IMR-90 (cell line): ENCODE results near the gene MYH11. TPM values are rescaled to one million over a fixed set of nuclear protein-coding genes. Genes with fewer than 3 reads are reported as not detected.
"Not testable (repeated sequence)": the region's sequence is repeated elsewhere in the genome, so short reads cannot be mapped to it uniquely, and the experiment has no call there.

Source experiments
- ATAC-seq: fragments of 200-7000 bp; cut with Tn5 transposase; 2 replicates; pipeline ENCODE4 v1.9.1; 2020; ENCODE audit warnings: low read depth, mild to moderate bottlenecking, moderate library complexity
- BruUV-seq: library from RNA; stranded (reverse); fragments of 400-500 nt; replicated peaks from 2 replicates; lab custom pipeline; 2021; lab: Mats Ljungman, UMichigan
- CTCF ChIA-PET: fragments of 300-600 bp; formaldehyde crosslinking; extraction: SDS; loops from one replicate; lab custom pipeline; 2021; ENCODE audit warnings: antibody characterized with exemption; lab: Yijun Ruan, JAX
- POLR2A ChIA-PET: fragments of 300-600 bp; sonication (Branson Sonifier 250); formaldehyde crosslinking; loops from one replicate; lab custom pipeline; 2022; ENCODE audit warnings: antibody characterized with exemption; ENCODE audit not compliant: unreplicated experiment; lab: Charles Lee
- DNase-seq: peaks from one replicate; pipeline ENCODE4 v3.0.0; 2013
- H2AFZ ChIP-seq: replicated peaks from 2 replicates; pipeline ENCODE3; 2013; ENCODE audit warnings: low read length, mild to moderate bottlenecking; ENCODE audit not compliant: poor library complexity
- H2AK5ac ChIP-seq: 2 replicates; pipeline ENCODE4 v1.6.1; 2013; ENCODE audit warnings: low read depth, low read length, inconsistent platforms
- H2AK9ac ChIP-seq: replicated peaks from 2 replicates; pipeline ENCODE3; 2013; ENCODE audit warnings: mild to moderate bottlenecking, low read depth, low read length, moderate library complexity; ENCODE audit not compliant: poor library complexity
- H2BK120ac ChIP-seq: 2 replicates; pipeline ENCODE4 v1.6.1; 2013; ENCODE audit warnings: low read depth, low read length, inconsistent platforms
- H2BK15ac ChIP-seq: 3 replicates; pipeline ENCODE4 v1.6.1; 2013; ENCODE audit warnings: low read depth, low read length, inconsistent platforms
- H2BK20ac ChIP-seq: 2 replicates; pipeline ENCODE4 v1.6.1; 2013; ENCODE audit warnings: low read depth, mild to moderate bottlenecking, inconsistent platforms, low read length, moderate library complexity
- H2BK5ac ChIP-seq: 2 replicates; pipeline ENCODE4 v1.6.1; 2013; ENCODE audit warnings: mild to moderate bottlenecking, low read depth, low read length, inconsistent platforms; ENCODE audit not compliant: poor library complexity, severe bottlenecking
- H3K14ac ChIP-seq: replicated peaks from 2 replicates; pipeline ENCODE4 v1.6.1; 2013; ENCODE audit warnings: low read depth, low read length, inconsistent platforms
- H3K18ac ChIP-seq: 2 replicates; pipeline ENCODE4 v1.6.1; 2013; ENCODE audit warnings: low read depth, low read length, control low read depth
- H3K23ac ChIP-seq: 2 replicates; pipeline ENCODE4 v1.6.1; 2013; ENCODE audit warnings: low read depth, low read length, inconsistent platforms
- H3K27ac ChIP-seq: 2 replicates; pipeline ENCODE4 v1.5.1; 2013; ENCODE audit warnings: mild to moderate bottlenecking, control low read depth, low read length; ENCODE audit not compliant: insufficient read depth
- H3K27me3 ChIP-seq: 2 replicates; pipeline ENCODE4 v1.6.1; 2013; ENCODE audit warnings: low read length; ENCODE audit not compliant: control insufficient read depth, insufficient read depth
- H3K36me3 ChIP-seq: 2 replicates; pipeline ENCODE4 v1.6.1; 2013; ENCODE audit warnings: low read length, mixed read lengths; ENCODE audit not compliant: control insufficient read depth, insufficient read depth
- H3K4ac ChIP-seq: 2 replicates; pipeline ENCODE4 v1.6.1; 2013; ENCODE audit warnings: low read depth, low read length, inconsistent platforms
- H3K4me1 ChIP-seq: 2 replicates; pipeline ENCODE4 v1.6.1; 2013; ENCODE audit warnings: low read length, mixed read lengths; ENCODE audit not compliant: control insufficient read depth, insufficient read depth
- H3K4me2 ChIP-seq: 2 replicates; pipeline ENCODE4 v1.6.1; 2013; ENCODE audit warnings: low read depth, mild to moderate bottlenecking, control low read depth, low read length, moderate library complexity
- H3K4me3 ChIP-seq: 2 replicates; pipeline ENCODE4 v1.5.1; 2013; ENCODE audit warnings: low read depth, mild to moderate bottlenecking, control low read depth, low read length, moderate library complexity; ENCODE audit not compliant: insufficient read depth
- H3K56ac ChIP-seq: 2 replicates; pipeline ENCODE4 v1.6.1; 2013; ENCODE audit warnings: low read length, inconsistent platforms; ENCODE audit not compliant: insufficient read depth; ENCODE audit errors: extremely low read depth
- H3K79me1 ChIP-seq, 2 experiments: 2 replicates each; pipeline ENCODE4 v1.6.1; 2013; ENCODE audit warnings: low read length in 2 of 2, inconsistent platforms in 1 of 2, low read depth in 1 of 2
- H3K9ac ChIP-seq: 2 replicates; pipeline ENCODE4 v1.6.1; 2013; ENCODE audit warnings: low read depth, low read length, control low read depth
- H3K9me1 ChIP-seq: 2 replicates; pipeline ENCODE4 v1.6.1; 2013; ENCODE audit warnings: low read length, inconsistent platforms; ENCODE audit not compliant: insufficient read depth
- H3K9me3 ChIP-seq: 2 replicates; pipeline ENCODE4 v1.6.1; 2013; ENCODE audit warnings: low read length; ENCODE audit not compliant: control insufficient read depth, insufficient read depth
- H4K20me1 ChIP-seq: 2 replicates; pipeline ENCODE4 v1.6.1; 2013; ENCODE audit warnings: low read length, inconsistent platforms; ENCODE audit not compliant: insufficient read depth
- H4K5ac ChIP-seq: 2 replicates; pipeline ENCODE4 v1.6.1; 2013; ENCODE audit warnings: mild to moderate bottlenecking, low read depth, low read length, control low read depth
- H4K8ac ChIP-seq, 2 experiments: 2 replicates each; pipeline ENCODE4 v1.6.1; 2013; ENCODE audit warnings: low read depth in 2 of 2, low read length in 2 of 2, control low read depth in 1 of 2, inconsistent platforms in 1 of 2
- H4K91ac ChIP-seq: 2 replicates; pipeline ENCODE4 v1.6.1; 2013; ENCODE audit warnings: low read depth, low read length, inconsistent platforms; ENCODE audit not compliant: insufficient read depth
- WGBS, 2 experiments: methylation state at CpG; one replicate each; pipeline versions ENCODE4 v1.1.5 to v1.1.7; 2013; ENCODE audit warnings: missing lambda C conversion rate in 2 of 2; ENCODE audit not compliant: insufficient read length in 1 of 2; ENCODE audit errors: extremely low coverage in 2 of 2; 5-methylcytosine and 5-hydroxymethylcytosine counted together
- dilution Hi-C: fragments of 300-500 bp; cut with HindIII; formaldehyde crosslinking; loops from one replicate; pipeline ENCODE4 v1.14.3; 2018; ENCODE audit warnings: low sequenced_read_pairs; ENCODE audit not compliant: unreplicated experiment
- in situ Hi-C: fragments of 300-500 bp; cut with MboI; formaldehyde crosslinking; loops from 3 replicates; pipeline ENCODE4 v1.14.3; 2019; ENCODE audit warnings: low sequenced_read_pairs, inconsistent platforms, mixed read lengths
- intact Hi-C: fragments of 100-400 bp; cut with micrococcal nuclease; formaldehyde crosslinking; loops from 2 replicates; pipeline ENCODE4 v1.10.0; 2022
- polyA plus RNA-seq, 3 experiments: library from polyadenylated mRNA; depleted of rRNA; stranded (reverse); fragments of >200 nt; gene quantifications; 2 replicates each; pipeline ENCODE4 v1.2.3, GENCODE V29; 2012; ENCODE audit warnings: low replicate concordance in 1 of 3
- total RNA-seq: library from RNA; depleted of rRNA; stranded (reverse); fragments of >200 nt; gene quantifications from 2 replicates; pipeline ENCODE4 v1.2.3, GENCODE V29; 2012

Gene MYH11
- total and polyA plus RNA-seq, 2 of the 4 experiments (the other 2 are of a cell fraction) = under 0.01 to 0.12 TPM

DNA sequence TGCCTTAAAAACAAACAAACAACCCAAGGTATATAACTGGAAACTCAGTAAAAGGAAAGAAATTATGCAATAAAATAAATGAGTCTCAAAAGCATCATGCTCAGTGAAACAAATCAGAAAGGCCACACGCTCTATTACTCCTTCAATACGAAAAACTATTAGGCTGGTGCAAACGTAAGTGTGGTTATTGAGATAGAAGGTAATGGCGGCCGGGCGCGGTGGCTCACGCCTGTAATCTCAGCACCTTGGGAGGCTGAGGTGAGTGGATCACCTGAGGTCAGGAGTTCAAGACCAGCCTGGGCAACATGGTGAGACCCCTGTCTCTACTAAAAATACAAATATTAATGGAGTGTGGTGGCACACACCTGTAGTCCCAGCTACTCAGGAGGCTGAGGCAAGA lies 17.6 kb downstream of the MYH11 start:
- H3K14ac ChIP-seq, H3K9me3 ChIP-seq, H3K18ac ChIP-seq, H3K79me1 ChIP-seq, H3K9me1 ChIP-seq, H3K23ac ChIP-seq, H4K91ac ChIP-seq, H4K20me1 ChIP-seq, H3K36me3 ChIP-seq, H2AK5ac ChIP-seq, H3K4me1 ChIP-seq, H4K5ac ChIP-seq, in situ Hi-C loops, H2AFZ ChIP-seq, ATAC-seq, BruUV-seq, H3K27me3 ChIP-seq, H2AK9ac ChIP-seq, H4K8ac ChIP-seq, H2BK5ac ChIP-seq, H3K56ac ChIP-seq, H2BK20ac ChIP-seq, dilution Hi-C loops, CTCF ChIA-PET, DNase-seq, H3K4me2 ChIP-seq, H3K4me3 ChIP-seq, H2BK120ac ChIP-seq, intact Hi-C loops, H3K9ac ChIP-seq, POLR2A ChIA-PET, H2BK15ac ChIP-seq, H3K4ac ChIP-seq, H3K27ac ChIP-seq: not testable (repeated sequence)
- no CpG with 5 or more reads among the region's 8 CpGs for WGBS, 2 experiments
